HG03095 (cell line): ENCODE data around the gene ARHGEF3.
A peak's percentile ranks its signal among the peaks of the same experiment; 100 is the strongest.
"Not testable (repeated sequence)": the region's sequence is repeated elsewhere in the genome, so short reads cannot be mapped to it uniquely, and the experiment has no call there.

ENCODE experiments used
- ATAC-seq: cut with Tn5 transposase; IDR thresholded peaks from one replicate; pipeline ENCODE4 v1.9.1; 2021; ENCODE audit warnings: moderate library complexity; ENCODE audit not compliant: unreplicated experiment

The ARHGEF3 gene

DNA sequence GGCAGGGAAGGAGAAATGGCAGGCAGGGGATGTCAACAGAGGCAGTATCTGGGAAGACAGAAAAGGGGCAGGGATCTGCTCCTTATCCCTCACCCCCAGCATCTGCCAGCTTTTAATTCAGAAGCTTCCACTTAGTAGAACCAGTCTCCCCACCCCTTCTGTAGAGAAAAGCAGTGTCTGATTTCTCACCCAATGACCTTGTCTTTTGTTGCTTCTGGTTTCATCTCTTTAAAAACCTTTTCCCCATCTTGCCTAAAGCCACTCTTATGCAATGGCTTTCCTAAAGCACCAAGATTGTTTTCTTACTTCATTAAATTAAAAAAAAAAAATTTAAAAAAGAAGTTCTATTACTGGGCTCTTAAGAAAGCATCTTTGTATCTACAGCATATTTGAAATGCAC is 27.8 kb downstream of the ARHGEF3 start:
- no peak for ATAC-seq

DNA sequence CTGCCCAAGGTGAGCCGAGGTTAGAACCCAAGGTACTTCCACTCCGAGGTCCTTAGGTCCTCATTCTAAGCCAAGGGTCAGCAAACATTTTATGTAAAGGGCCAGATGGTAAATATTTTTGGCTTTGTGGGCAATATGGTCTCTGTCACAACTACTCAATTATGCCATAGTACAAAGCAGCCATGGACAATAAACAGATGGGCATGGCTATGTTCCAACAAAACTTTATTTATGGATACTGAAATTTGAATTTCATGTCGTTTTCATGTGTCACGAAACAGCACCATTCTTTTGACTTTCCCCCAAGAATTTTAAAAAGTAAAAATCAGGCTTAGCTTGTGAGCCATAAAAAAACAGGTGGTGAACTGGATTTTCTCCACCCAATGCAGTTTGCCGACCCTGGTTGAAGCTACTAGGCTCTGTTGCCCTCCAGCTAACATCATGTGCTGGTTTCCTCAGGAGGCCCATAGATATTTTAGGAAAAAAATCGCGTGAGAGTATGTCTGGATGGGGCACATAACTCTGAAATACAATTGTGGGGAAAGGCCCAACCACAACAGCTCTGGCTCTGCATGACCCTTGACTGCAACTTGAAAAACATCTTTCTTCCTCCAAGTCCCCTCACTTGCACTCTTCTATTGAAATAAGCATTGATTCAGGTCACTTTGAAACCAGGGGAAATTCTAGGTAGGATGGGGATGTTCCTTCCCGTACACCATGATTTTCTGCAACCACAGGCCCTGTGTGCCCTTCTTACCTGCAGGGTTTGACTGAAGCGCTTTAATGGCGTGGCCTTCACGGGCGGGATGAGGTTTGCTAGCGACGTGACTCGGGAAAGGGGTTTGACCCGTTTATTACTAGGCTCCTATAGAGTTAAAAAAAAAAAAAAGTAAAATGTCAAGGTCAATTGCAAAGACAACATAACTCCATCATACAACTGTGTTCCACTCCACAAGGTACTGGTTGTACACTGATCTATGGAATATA is 28.5 kb downstream of the ARHGEF3 start:
- ATAC-seq = no peak

DNA sequence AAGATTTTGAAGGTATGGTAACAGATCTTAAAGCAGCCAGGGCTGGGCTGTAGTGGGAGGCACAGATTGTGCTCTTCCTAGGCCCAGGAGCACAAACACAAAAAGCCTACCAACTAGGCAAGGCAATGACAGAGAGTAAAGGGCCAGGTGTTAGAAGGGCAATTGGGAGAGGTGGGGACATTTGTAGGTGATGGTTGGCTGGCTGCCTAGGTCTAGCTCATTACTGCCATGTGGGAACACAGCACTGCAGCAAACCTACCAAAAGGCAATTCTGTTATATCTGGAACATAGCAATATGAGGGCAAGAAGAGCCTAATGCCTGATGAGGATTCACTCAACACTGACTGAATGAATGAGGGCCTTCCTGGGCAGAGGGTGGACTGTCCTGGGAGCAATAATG is 30.4 kb downstream of the ARHGEF3 start:
- ATAC-seq = no peak

DNA sequence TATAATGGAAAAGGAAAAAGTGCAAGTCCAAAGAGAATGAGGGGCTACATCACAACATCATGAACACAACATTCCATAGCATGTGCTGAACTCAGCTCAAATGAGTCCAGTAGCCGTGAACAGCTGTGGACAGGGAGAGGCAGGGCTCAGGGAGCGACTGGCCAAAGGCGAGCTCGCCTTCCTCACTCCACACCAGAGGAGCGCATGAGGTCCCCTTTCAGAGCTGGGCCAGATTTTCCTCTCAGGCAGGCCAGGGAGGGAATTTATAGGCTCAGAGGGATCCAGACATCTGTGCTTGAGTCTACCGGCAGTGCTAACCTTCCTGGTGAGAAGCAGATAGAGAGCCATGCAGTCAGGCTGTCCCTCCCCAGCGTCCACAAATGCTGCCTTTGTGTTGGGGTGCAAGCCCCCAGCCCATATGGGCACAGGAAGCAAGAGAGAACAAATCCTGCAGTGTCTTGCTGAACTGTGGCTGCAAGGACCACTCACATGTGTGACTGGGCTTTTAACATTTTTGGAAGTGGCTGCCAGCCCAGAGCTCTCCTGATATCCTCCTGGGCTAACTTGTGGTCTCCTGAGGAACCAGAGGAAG is 32.5 kb downstream of the ARHGEF3 start:
- no peak for ATAC-seq

DNA sequence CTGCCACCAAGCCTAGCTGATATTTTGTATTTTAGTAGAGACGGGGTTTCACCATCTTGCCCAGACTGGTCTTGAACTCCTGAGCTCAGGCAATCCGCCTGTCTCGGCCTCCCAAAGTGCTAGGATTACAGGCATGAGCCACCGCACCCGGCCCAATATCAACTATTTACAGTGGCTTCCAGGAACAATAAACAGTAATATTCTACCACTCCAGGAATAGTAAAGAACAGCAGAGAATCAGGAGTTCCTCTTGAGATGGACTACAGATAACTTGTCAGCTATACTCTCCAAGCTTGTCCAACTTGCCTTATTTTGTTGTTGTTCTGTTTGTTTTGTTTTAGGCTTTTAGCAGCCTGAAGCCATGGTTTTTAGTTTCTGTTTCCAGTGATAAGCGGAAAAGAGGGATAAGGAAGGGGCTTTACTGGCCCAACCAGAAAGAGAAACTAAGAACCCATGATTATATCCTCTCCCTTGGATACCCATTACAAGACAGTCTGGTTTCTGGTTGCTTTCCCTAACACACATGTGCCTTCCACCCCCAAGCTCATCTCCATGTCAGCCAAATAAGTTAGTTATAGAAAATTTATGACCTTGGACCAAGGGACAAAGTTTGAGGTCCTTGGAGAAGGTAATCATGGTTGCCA is 36.7 kb downstream of the ARHGEF3 start:
- no peak for ATAC-seq

DNA sequence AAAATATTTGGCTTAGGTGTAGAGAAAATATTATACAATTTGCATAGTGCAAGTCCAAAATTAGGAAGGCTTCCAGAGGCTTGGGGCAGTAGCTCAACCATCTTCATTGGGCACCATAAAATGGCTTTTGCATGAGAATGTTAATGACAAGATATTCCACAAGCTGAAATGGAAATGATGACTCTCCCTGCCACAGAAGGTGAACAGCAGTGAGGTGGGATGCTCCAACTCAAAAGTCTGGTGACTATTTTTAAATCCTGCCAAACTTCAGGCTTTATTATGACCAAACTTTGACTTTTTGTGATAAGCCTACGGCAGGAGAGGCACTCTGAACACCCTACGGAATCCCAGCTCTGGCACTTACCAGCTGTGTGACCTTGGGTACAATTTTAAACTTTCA is 37.6 kb downstream of the ARHGEF3 start:
- ATAC-seq = no peak

DNA sequence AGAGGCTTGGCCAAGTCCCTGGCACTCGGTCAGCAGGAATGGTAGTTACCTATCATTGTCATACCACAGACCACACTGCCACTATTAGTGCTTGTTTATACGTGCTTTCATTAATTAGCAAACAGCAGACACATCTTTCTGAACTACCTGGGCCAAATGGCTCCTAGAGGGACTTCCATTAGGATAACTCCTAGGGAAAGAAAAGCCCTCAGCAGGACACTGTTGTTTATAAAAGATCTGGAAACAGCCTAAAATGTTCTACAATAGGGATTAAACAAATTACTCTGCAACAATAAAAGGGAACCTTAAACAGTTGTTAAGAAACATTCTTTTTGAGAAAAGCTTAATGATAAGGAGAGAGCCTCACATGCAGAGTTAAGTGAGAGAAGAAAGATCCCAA is 38.5 kb downstream of the ARHGEF3 start:
- no peak for ATAC-seq

DNA sequence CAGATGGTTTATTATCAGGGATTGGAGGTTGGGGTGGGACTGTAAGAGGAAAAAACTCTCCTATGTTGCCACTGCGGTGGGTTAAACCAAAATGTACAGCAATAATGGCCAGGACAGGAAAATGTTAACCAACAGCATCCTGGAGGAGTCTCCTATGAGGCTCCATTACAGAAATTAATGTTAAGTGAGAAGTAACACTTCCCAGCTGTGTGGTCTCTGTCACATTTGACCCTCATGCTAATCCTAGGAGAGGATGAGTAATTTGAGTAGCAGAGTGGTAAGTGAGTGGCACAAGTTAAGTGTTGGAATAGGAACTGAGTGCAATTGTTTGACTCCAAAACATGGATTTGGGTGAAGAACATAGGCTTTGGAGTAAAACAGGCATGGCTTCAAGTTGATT is 39.0 kb downstream of the ARHGEF3 start:
- ATAC-seq = no peak

DNA sequence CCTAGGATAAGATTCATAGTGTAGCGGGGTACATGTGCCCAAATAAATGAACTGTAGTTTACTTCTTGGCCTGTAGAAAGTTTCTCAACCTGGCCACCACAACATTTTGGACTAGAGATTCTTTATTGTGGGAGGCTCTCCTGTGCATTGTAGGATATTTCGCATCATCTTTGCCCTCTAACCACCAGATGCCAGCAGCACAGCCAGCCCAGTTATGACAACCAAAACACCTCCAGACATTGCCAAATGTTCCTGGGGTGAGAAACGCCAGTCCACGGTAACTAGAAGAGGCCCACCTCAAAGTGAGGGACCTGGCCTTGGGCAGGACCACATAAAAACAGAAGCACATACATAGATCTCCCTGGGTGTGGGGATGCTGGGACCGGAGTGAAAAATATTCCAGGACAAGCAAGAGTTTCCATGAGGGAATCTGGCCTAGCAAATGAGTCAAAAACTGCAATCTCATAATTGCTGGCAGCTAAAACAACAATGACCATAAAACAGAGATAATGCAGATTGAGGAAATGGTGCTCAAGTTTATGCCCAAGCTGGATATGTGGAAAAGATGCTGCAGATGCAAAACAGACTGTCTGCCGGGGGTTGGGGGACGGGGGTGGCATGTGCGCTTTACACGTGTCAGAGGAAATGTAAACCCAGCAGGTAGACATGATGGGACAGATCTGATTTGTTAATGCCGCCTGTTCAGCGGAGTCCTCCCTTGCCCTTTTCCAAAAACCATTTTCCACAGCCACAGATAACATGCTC is 39.7 kb downstream of the ARHGEF3 start:
- no peak for ATAC-seq

DNA sequence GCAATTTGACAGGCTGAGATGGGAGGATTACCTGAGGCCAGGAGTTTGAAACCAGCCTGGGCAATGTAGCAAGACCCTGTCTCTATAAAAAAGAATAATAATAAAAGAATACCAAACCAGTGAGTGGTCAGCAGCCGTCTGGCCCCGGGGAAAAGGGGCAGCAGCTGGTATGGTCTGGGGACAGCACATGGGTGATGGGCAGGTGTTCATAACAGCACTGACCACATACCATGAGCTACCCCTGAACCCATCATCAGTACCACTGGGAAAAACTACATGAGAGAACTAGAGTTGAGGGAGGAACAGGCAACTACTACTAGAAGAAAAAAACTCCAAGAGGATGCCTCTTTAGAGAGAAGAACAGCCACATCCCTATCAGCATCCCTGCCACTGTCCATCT is 40.7 kb downstream of the ARHGEF3 start:
- ATAC-seq = no peak

DNA sequence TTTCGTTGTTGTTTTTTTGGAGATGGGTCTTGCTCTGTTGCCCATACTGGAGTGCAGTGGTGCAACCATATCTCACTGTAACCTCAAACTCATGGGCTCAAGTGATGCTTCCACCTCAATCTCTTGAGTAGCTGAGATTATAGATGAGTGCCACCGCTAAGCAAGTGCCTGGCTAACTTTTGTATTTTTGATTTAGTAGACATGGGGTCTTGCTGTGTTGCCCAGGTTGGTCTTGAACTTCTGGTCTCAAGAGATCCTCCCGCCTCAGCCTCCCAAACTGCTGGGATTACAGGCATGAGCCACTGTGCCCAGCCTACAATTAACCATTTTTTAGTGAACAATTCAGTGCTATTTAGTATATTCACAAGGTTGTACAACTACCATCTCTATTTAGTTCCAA is 42.2 kb downstream of the ARHGEF3 start:
- ATAC-seq = no peak

DNA sequence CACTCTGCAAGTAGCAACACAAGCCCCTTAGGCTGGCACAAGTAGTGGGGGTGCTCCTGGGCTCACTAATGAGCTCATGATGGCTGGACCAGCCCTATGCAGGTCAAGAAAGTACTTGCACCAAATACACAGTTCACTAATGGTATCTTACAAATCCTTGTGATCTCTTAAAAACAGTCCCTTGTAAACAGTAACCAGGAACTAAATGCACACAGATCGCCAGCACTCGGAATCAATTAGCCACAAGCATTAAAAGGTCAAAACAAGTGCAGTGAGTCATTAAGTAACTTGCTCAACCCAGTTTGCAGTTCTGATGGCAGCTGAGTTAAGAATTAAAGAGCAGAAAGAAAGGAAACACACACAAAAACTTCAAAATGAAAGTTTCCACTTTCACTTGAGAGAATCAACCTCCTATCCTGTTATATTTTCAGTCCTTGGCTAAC is 43.2 kb downstream of the ARHGEF3 start:
- ATAC-seq = peak; percentile 64

DNA sequence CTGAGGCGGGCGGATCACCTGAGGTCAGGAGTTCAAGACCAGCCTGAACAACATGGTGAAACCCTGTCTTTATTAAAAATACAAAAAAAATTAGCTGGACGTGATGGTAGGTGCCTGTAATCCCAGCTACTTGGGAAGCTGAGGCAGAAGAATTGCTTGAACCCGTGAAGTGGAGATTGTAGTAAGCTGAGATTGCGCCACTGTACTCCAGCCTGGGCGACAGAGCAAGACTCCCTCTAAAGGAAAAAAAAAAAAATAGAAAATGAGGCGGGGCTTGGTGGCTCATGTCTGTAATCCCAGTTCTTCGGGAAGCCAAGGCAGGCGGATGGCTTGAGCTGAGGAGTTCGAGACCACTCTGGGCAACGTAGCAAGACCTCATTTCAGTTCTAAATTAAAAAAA is 43.7 kb downstream of the ARHGEF3 start:
- not testable (repeated sequence) for ATAC-seq

DNA sequence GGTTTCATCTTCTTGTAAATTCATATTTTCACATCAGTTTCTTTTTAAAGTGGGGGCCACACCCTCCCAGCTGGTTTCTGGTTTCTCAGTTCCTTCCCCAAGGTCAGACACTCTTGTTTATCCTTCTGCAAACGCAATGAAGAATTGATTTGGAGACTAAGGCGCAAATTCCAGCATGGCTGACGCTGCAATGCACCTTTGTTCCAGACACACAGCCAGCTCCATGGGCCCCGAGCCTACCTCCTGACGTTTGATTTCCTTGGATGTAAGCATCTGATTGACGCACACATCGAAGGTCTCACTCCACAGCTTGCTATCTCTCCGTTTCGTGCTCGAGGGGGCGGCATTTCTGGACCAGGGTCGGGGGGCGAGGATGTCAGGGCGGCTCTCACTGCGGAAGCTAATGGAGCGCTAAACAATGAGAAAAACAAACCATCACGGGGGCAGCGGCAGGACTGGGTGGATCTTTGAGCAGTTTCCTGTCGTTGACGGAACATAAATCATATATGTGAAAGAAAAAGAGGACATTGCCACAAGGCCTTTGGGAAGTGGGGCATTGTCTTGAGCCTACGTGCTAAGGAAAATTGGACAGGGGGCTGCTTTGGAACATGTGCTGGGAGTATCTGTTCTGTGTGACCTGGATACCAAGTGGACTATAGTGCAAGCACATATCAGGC is 46.9 kb downstream of the ARHGEF3 start:
- no peak for ATAC-seq

DNA sequence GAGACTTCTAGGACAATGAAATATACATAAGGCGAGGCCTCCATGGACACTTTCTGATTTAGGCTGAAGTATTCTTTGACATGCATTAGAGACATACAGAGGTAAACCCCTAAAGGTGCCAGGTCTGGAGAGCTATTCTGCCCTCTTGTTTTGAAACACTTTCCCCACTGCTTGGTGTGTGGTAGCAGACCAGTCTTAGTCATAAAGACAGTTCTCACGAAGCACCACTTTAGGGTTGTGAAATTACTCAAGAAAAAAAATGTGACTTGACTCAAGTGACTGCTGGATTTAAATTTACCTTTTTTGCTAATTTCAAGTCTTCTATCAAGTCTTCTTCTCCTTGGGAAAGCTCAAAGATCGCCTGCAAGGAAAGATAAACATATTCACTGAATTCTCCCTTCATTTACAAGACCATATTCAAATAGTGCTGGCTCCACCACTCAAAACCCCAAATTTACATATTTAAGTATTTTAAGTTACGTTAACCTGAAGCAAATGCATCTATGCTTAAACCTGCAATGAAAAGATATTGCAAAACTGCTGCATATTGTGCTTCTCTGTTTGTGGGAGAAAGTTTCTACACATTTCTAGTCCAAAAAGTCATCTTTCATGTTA is 48.4 kb downstream of the ARHGEF3 start:
- peak; percentile 70 for ATAC-seq

DNA sequence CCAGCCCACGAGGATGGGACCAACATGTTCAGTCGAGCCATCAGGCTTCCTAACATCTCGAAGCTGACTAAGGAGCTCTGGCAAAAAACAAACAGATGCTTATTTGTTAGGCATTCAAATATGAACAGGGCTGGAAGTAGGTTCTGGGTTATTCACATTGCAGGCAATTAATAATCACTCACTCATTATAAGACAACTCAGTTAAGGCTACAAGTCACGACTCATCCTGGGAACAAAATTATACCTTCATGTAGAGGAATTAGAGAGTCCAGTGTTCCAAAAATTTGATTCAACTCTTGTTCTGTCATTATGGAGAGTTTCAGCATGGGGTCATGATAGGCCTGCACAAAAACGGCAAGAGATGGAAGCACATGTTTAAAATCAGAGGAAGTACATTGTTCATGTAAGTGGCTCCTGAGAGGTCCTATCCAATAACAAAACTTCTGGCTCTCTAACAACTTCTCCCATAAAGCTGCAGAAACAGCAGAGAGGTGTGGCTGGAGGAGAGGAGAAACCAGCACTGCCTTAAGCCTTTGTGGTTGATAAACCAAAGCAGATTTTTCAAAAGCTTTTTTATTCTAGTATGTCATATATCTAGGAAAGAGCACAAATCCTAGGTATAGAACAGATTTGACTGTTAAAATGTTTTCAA is 50.6 kb downstream of the ARHGEF3 start:
- no peak for ATAC-seq

DNA sequence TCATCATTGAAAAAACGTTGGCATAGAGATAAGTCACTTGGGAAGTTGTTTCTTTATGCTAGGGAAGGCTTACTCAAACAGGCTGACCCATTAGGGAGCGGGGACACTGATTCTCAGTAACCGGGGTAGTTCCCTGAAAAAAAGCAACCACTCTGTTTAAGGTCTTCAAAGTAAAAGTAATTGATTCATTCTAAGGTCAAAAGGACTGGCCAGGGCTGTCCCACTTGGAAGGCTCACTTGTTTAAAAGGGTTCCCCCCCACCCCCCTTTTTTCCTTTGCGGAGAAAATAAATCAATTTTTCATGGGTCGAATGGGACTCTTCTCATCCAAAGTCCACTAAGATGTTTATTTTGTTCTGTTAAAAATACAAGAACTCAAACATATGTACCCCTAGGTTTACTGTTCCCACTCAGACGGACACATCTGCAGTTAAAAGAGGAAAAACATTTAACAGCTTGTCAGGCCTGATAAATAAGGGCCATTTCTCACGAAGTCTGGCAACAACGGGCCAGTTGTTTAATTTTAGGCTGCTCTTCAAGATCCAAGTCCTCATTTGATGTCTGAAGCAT is 53.0 kb downstream of the ARHGEF3 start:
- no peak for ATAC-seq

DNA sequence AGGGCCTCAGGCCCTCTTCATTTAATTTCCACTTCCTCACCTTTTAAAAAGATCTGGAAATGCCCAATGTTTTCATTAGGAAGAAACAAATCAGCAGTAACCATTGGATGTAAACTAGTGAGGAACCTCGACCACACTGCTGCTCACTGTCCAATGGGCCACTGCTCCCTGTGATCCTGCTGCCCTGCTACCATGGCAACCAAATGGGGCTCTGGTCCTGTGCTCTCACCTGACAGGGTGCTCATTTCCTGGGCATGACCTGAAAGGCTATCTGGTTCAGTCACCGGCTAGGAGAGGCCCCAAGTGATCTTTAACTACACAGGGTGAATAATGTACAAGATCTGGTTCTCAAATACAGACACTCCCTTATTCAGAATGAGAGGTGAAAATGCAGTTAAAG is 54.6 kb downstream of the ARHGEF3 start:
- no peak for ATAC-seq

DNA sequence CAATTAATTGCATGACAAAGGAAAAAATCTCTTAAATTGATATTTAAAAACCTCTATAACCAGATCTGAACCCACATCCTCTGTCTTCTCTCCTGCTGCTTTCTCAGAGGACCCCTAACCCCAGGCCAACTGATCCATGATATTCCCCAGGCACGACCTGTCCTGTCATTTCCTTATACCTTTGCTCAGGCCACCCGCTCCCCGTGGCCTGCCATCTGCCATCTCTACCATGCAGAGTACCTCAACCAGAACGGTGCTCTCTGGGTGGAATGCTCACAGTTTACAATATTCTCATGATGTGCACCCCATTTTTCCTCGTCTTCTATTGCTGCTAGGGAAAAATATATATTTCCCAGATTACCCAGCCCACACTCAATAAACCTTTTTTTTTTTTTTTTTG is 57.7 kb downstream of the ARHGEF3 start:
- ATAC-seq = no peak
